Activated CD4-positive, alpha-beta T cell treated with anti-CD3 and anti-CD28 coated beads, Interleukin-2, amount 50 U/mL, for 24 hours (primary cell): Measurements from ENCODE around the gene ANXA2R.
"Not testable (repeated sequence)": the region's sequence is repeated elsewhere in the genome, so short reads cannot be mapped to it uniquely, and the experiment has no call there.

Experiments used
- DNase-seq, 2 donors: peaks; one replicate each; pipeline ENCODE4 v3.0.0-alpha.2; 2020; ENCODE audit warnings: low read depth in 1 of 2, low spot score in 1 of 2

The ANXA2R gene, protein sequence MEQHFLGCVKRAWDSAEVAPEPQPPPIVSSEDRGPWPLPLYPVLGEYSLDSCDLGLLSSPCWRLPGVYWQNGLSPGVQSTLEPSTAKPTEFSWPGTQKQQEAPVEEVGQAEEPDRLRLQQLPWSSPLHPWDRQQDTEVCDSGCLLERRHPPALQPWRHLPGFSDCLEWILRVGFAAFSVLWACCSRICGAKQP

GRCh38 chr5:43040287-43041098 lies at the start of gene ANXA2R:
Gene ANXA2R (minus strand): TSS chr5:43040319. CDS start chr5:43040046, 273 bp downstream.
- DNase-seq: peak; percentile 75 to 90

DNA sequence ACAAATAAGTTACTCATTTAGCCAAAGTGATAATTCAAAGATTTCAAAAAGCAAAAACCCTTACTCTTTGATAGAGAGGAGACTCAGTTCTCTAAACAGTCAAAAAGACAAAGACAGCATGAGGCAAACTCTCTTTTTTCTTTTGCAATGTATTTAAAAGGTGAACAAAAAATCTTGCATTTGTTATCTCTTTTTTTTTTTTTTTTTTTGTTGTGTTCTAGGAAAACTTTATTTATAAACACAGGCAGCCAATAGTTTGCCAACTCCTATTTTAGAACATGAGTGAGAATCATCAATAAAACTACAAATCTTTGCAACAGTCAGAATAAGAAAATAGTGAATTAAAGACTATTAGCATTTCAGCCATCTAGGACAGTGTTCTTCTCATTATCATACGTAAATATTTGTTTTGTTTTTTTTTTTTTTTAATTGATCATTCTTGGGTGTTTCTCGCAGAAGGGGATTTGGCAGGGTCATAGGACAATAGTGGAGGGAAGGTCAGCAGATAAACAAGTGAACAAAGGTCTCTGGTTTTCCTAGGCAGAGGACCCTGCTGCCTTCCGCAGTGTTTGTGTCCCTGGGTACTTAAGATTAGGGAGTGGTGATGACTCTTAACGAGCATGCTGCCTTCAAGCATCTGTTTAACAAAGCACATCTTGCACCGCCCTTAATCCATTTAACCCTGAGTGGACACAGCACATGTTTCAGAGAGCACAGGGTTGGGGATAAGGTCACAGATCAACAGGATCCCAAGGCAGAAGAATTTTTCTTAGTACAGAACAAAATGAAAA lies 46.2 kb upstream of the ANXA2R start:
- not testable (repeated sequence) for DNase-seq

DNA sequence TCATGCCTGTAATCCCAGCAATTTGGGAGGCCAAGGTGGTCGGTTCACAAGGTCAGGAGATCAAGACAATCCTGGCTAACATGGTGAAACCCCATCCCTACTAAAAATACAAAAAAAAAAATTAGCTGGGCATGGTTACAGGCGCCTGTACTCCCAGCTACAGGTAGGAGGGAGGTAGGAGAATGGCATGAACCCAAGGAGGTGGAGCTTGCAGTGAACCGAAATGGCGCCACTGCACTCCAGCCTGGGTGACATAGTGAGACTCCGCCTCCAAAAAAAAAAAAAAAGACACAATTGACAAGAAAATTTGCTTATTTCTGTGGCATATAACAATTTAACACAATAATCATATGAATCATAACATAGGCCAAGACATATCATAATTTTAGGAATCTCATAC lies 45.3 kb upstream of the ANXA2R start:
- DNase-seq: no peak

- not testable (repeated sequence) for DNase-seq
These were observed 44.3 kb upstream of the ANXA2R start for GRCh38 chr5:43084468-43084867.

DNA sequence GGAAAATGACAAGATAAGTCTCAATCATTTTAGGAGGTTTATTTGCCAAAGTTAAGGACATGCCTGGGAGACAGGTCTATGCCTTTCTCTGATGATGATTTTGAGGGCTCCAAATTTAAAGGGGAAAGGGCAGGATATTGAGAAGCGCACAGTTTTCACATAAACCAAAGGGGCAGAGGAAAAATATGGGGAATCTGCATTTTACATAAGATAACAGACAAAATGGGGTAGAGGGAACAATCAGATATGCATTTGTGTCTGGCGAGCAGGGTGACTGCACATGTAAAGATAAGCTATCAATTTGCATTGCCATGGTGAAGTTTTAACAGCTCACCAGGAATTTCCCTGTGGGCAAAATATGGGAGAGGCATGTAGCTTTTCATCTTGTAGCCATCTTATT lies 41.2 kb upstream of the ANXA2R start:
- DNase-seq: not testable (repeated sequence)

- DNase-seq: no peak
These were observed 38.8 kb upstream of the ANXA2R start for GRCh38 chr5:43078956-43079355.

DNA sequence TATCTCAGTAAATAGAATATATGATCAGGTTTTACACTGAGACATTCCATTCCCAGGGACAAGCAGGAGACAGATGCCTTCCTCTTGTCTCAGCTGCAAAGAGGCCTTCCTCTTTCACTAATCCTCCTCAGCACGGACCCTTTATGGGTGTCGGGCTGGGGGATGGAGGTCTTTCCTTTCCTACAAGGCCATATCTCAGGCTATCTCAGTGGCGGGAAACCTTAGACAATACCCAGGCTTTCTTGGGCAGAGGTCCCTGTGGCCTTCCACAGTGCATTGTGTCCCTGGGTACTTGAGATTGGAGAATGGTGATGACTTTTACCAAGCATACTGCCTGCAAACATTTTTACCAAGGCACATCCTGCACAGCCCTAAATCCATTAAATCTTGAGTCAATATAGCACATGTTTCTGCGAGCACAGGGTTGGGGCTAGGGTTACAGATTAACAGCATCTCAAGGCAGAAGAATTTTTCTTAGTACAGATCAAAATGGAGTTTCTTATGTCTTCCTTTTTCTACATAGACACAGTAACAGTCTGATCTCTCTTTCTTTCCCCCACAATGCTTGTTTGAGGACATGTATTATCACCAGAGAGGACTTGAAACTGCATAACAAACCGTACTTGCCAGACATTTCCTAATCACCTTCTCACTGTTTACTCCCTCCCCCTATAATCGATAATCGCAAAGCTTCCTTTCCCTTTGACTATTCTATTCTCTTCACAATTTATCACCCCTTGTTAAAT lies 37.5 kb upstream of the ANXA2R start:
- not testable (repeated sequence) for DNase-seq

DNA sequence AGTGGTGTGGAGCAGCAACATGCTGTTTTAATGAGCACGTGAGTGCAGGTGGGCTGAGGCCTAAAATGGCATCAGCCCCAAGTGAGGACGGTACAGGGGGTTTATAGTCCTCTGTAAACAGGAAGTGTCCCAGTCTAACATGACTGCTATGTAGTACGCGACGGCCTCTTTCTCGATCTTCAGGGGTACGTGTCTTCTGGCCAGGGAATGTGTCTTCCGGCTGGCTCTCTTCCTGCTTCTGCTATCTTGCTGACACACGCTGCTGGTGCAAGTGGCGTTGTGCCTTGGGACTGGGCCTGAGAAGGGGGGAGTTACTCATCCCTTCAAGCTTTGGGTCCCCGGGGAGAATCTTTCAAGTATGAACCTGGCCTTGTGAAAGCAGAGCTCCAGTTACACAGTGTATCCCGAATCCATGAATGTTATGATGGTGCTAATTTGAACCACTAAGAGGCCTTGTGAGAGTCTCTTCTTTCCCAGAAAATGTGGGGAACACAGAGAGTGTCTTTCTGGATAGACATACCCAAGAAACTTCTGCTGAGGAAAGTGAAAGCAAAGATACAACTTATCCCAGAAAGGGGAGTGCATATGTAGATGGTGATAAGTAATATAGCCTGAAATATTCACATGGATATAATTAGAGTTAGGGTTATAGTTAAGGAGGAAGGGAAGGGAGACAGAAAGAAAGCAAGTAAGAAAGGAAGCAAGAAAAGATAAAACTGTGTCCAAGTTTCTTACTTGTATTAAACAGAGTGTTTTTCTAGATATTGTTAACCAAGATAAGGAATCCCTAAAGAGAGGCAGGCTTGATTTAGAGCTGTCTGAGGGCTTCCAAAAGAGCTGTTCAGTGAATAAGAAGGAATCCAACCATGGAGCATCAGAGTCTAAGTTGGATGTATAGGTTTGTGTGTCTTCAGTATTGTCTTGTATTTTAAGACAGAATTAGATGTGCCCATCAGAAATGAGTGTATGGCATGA lies 35.5 kb upstream of the ANXA2R start:
- no peak for DNase-seq

DNA sequence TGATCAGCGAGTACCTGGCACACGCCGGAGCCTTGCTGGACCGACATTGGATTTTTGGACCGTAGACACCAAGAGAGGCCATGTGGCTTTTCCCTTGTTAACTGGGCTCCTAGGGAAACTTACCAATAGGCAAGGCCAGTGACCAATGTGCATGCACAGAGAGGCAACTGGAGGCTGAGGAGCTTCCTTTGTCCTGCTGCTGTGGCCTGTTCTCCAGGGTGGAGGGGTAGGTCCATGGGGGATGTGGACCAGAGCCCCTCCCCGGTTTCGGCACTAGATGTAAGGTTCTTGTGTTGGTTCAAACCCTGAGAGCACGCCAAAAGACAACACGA lies 34.8 kb upstream of the ANXA2R start:
- no peak for DNase-seq

GRCh38 chr5:43073597-43074546 lies 33.8 kb upstream of the ANXA2R start:
- peak in 1 of 2 donors; percentile 55 for DNase-seq

- DNase-seq: not testable (repeated sequence)
These were observed 29.2 kb upstream of the ANXA2R start for GRCh38 chr5:43069401-43069720.

- DNase-seq: no peak
These were observed 27.9 kb upstream of the ANXA2R start for GRCh38 chr5:43068037-43068436.

DNA sequence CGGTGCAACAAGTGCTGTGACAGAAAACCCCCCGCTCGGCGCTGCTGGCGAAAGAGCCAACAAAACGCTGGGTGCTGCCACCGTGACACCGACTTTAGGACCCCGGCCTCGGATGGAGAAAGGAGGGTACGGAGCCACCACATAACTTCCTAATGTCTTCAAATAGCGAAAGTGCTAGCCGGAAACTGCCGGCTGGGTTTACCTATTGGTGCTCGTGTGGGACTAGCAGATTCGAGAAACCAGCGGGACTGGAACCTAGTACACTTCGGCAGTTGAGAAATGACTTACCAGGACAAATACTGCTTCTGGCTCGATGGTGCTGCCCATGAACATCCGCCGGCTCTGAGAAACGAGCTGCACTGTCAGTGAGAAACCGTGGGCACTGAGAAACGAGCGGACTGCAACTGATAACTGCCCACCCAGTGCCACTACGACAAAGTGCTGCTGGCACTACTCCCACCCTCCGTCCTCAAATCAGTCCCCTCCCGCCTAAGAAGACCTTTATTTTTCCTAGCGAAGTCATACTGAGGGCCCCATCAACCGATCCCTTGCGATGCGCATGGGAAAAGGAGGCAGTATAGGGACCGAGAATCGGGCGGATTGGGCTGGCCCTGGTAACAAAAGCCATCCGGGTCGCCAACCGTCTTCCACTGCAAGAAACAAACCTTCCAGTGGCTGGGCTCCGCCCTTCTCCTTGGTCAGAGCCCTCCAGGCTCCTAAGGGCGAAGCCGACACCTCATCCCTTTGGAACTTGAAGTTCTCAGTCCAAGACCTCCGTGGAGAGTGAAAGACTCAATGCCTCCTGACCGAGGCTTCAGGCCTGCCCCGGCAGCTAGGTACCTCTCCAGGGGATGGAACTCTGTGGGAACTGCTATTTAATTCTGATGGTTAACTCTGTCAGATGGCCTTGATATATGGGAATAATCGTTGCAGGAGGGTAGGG lies 27.0 kb upstream of the ANXA2R start:
- DNase-seq: peak; percentile 79 to 85

- peak; percentile 49 to 53 for DNase-seq
These were observed 26.1 kb upstream of the ANXA2R start for GRCh38 chr5:43065948-43066798.

- DNase-seq: no peak
These were observed 25.3 kb upstream of the ANXA2R start for GRCh38 chr5:43065387-43065947.

DNA sequence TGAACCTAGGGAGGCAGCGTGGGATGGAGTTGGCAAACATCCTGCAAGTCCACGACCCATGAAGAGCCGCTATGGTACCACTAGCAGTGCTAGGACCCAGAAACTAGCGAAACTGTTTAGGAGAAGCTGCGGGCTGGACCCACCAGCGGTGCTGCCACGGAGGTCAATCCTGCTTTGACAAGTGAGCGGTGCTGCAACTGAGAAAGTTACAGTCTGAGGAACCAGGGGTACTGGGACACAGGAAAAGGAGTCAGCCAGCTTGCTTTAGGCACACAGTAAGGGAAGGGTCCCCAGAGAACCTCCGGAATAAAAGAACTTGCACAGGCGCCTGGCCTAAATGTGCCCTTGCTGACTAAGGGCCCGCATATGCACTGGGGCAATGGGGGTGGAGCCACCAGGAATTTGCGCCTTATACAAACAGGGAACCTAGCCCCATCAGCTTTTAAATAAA lies 23.6 kb upstream of the ANXA2R start:
- DNase-seq: no peak
